H9 (cell line): Measurements from ENCODE around the gene GNPAT. TPM values are rescaled to one million over a fixed set of nuclear protein-coding genes. Genes with fewer than 3 reads are reported as not detected.

Experiments used
- DNase-seq: peaks from one replicate; pipeline ENCODE4 v3.0.0-alpha.2; 2017
- H2AFZ ChIP-seq: one replicate; pipeline ENCODE4 v1.6.1; 2013; ENCODE audit warnings: mild to moderate bottlenecking, low read length, control low read depth, moderate library complexity
- H2AK5ac ChIP-seq: 2 replicates; pipeline ENCODE4 v1.6.1; 2013; ENCODE audit warnings: low read length, control low read depth, mixed read lengths; ENCODE audit not compliant: insufficient read length
- H2BK120ac ChIP-seq: one replicate; pipeline ENCODE4 v1.6.1; 2013; ENCODE audit warnings: low read depth, mild to moderate bottlenecking, low read length, control low read depth, inconsistent platforms; ENCODE audit not compliant: poor library complexity, severe bottlenecking
- H2BK12ac ChIP-seq: 2 replicates; pipeline ENCODE4 v1.6.1; 2013; ENCODE audit warnings: low read length, control low read depth, mixed read lengths, low read depth; ENCODE audit not compliant: insufficient read length
- H2BK15ac ChIP-seq: 2 replicates; pipeline ENCODE4 v1.6.1; 2013; ENCODE audit warnings: low read depth, low read length, control low read depth
- H2BK20ac ChIP-seq: one replicate; pipeline ENCODE4 v1.6.1; 2013; ENCODE audit warnings: low read depth, mild to moderate bottlenecking, low read length, control low read depth, inconsistent platforms; ENCODE audit not compliant: poor library complexity, severe bottlenecking
- H2BK5ac ChIP-seq: 2 replicates; pipeline ENCODE4 v1.6.1; 2013; ENCODE audit warnings: low read length, control low read depth, mixed read lengths; ENCODE audit not compliant: insufficient read length
- H3K14ac ChIP-seq: 2 replicates; pipeline ENCODE4 v1.6.1; 2013; ENCODE audit warnings: low read length, control low read depth; ENCODE audit not compliant: insufficient read depth
- H3K18ac ChIP-seq: 2 replicates; pipeline ENCODE4 v1.6.1; 2013; ENCODE audit warnings: low read depth, mild to moderate bottlenecking, mixed read lengths, low read length, control low read depth; ENCODE audit not compliant: insufficient read length
- H3K23ac ChIP-seq: 2 replicates; pipeline ENCODE4 v1.6.1; 2013; ENCODE audit warnings: low read length, control low read depth, mixed read lengths, low read depth; ENCODE audit not compliant: insufficient read length
- H3K23me2 ChIP-seq: 2 replicates; pipeline ENCODE4 v1.6.1; 2013; ENCODE audit warnings: low read depth, mild to moderate bottlenecking, mixed read lengths, low read length, control low read depth; ENCODE audit not compliant: insufficient read length, poor library complexity, severe bottlenecking
- H3K27ac ChIP-seq: 2 replicates; pipeline ENCODE4 v1.5.1; 2013; ENCODE audit warnings: low read length, control low read depth, mixed read lengths, low read depth; ENCODE audit not compliant: insufficient read length
- H3K27me3 ChIP-seq: 2 replicates; pipeline ENCODE4 v1.6.1; 2013; ENCODE audit warnings: low read length, control low read depth, inconsistent platforms; ENCODE audit not compliant: insufficient read depth
- H3K4ac ChIP-seq: 2 replicates; pipeline ENCODE4 v1.6.1; 2013; ENCODE audit warnings: low read depth, mild to moderate bottlenecking, control low read depth, inconsistent platforms, low read length, moderate library complexity
- H3K4me1 ChIP-seq: 2 replicates; pipeline ENCODE4 v1.6.1; 2013; ENCODE audit warnings: low read length, control low read depth, inconsistent platforms; ENCODE audit not compliant: insufficient read depth
- H3K4me2 ChIP-seq: 2 replicates; pipeline ENCODE4 v1.6.1; 2013; ENCODE audit warnings: low read length, control low read depth, mixed read lengths; ENCODE audit not compliant: insufficient read length, insufficient read depth
- H3K56ac ChIP-seq: 2 replicates; pipeline ENCODE4 v1.6.1; 2013; ENCODE audit warnings: low read depth, mild to moderate bottlenecking, mixed read lengths, low read length, control low read depth; ENCODE audit not compliant: insufficient read length
- H3K79me1 ChIP-seq: 2 replicates; pipeline ENCODE4 v1.6.1; 2013; ENCODE audit warnings: low read depth, mild to moderate bottlenecking, moderate library complexity, low read length, control low read depth, inconsistent platforms; ENCODE audit not compliant: insufficient read depth, poor library complexity, severe bottlenecking
- H3K79me2 ChIP-seq: 2 replicates; pipeline ENCODE4 v1.6.1; 2013; ENCODE audit warnings: low read length, control low read depth, inconsistent platforms; ENCODE audit not compliant: insufficient read depth
- H3K9ac ChIP-seq: 2 replicates; pipeline ENCODE4 v1.6.1; 2013; ENCODE audit warnings: low read length, control low read depth, mixed read lengths; ENCODE audit not compliant: insufficient read length; ENCODE audit errors: extremely low read depth
- H3K9me3 ChIP-seq: one replicate; pipeline ENCODE4 v1.6.1; 2013; ENCODE audit warnings: low read depth, low read length, inconsistent platforms; ENCODE audit not compliant: control insufficient read depth
- H3T11ph ChIP-seq: one replicate; pipeline ENCODE4 v1.6.1; 2013; ENCODE audit warnings: mild to moderate bottlenecking, low read length, control low read depth, inconsistent platforms
- H4K20me1 ChIP-seq: one replicate; pipeline ENCODE4 v1.6.1; 2013; ENCODE audit not compliant: control insufficient read depth, insufficient read length, insufficient read depth
- H4K5ac ChIP-seq: 2 replicates; pipeline ENCODE4 v1.6.1; 2013; ENCODE audit warnings: low read depth, mild to moderate bottlenecking, mixed read lengths, low read length, control low read depth; ENCODE audit not compliant: insufficient read length
- H4K8ac ChIP-seq: replicated peaks from 2 replicates; pipeline ENCODE4 v1.6.1; 2013; ENCODE audit warnings: low read length, control low read depth, mixed read lengths, low read depth; ENCODE audit not compliant: insufficient read length
- H4K91ac ChIP-seq: 2 replicates; pipeline ENCODE4 v1.6.1; 2013; ENCODE audit warnings: low read depth, mild to moderate bottlenecking, moderate library complexity, mixed read lengths, low read length, control low read depth; ENCODE audit not compliant: insufficient read length
- H3K27ac Mint-ChIP-seq, 3 experiments: 2 replicates in 2 of 3; 3 replicates in 1 of 3; pipeline ENCODE4 v1.8.0; 2020 to 2021; ENCODE audit warnings: mixed read lengths in 3 of 3, mild to moderate bottlenecking in 1 of 3, moderate library complexity in 1 of 3
- H3K27me3 Mint-ChIP-seq: 2 replicates; pipeline ENCODE4 v1.8.0; 2021; ENCODE audit warnings: low read depth, mild to moderate bottlenecking, moderate library complexity, mixed read lengths
- H3K36me3 Mint-ChIP-seq, 3 experiments: 2 replicates in 2 of 3; 3 replicates in 1 of 3; pipeline ENCODE4 v1.8.0; 2020 to 2021; ENCODE audit warnings: low read depth in 3 of 3, mixed read lengths in 3 of 3; ENCODE audit not compliant: insufficient read depth in 1 of 3
- H3K4me1 Mint-ChIP-seq, 2 experiments: 2 replicates each; pipeline ENCODE4 v1.8.0; 2020; ENCODE audit warnings: mixed read lengths in 2 of 2
- H3K4me3 Mint-ChIP-seq, 2 experiments: 2 replicates in 1 of 2; 3 replicates in 1 of 2; pipeline ENCODE4 v1.8.0; 2020 to 2021; ENCODE audit warnings: mild to moderate bottlenecking in 2 of 2, mixed read lengths in 2 of 2, moderate library complexity in 1 of 2
- H3K9me3 Mint-ChIP-seq, 2 experiments: 2 replicates in 1 of 2; 3 replicates in 1 of 2; pipeline ENCODE4 v1.8.0; 2020; ENCODE audit warnings: mild to moderate bottlenecking in 2 of 2, mixed read lengths in 2 of 2, moderate library complexity in 1 of 2
- CTCF ChIP-seq: fragments of 200-600 bp; sonication (generic); conservative IDR thresholded peaks from 3 replicates; pipeline ENCODE4 v1.8.0; 2021; ENCODE audit warnings: antibody characterized with exemption, mild to moderate bottlenecking
- WGBS: extraction: QIAGEN DNeasy Blood & Tissue Kit; methylation state at CpG from one replicate; pipeline ENCODE4 v1.1.7; 2013; ENCODE audit warnings: missing lambda C conversion rate, low lambda C conversion rate, mixed read lengths; ENCODE audit not compliant: insufficient read length; ENCODE audit errors: extremely low coverage; 5-methylcytosine and 5-hydroxymethylcytosine counted together
- total RNA-seq: library from RNA; stranded (reverse); gene quantifications from 2 replicates; pipeline ENCODE4 v1.2.1, GENCODE V29; 2021

GNPAT gene
- total RNA-seq, 1 experiment from 2014 or later = 38.1 TPM

GRCh38 chr1:231193710-231194340 is 47.2 kb upstream of the GNPAT start:
- H4K20me1 ChIP-seq = no peaks in the 10 kb centered on the region
- H3K14ac ChIP-seq = no peak overlapping the region
- no peak overlapping the region for H3K27ac ChIP-seq
- no peaks in the 10 kb centered on the region for H3K4me1 ChIP-seq
- no peak overlapping the region for H3K4ac ChIP-seq
- no peak overlapping the region for H2AK5ac ChIP-seq
- no peak overlapping the region for H3K4me2 ChIP-seq
- no peak overlapping the region for H4K5ac ChIP-seq
- Mint-ChIP-seq H3K9me3 (peaks cover 7 to 10% of the 10 kb centered on the region in 2 experiments; a peak in 4 of 5 replicates), H3K27me3 (peaks cover 99% of the 10 kb centered on the region), H3K4me3 (no peak overlapping the region), H3K4me1 (peaks cover 5 to 8% of the 10 kb centered on the region in 2 experiments), H3K36me3 (peaks cover 0 to 11% (median 0%) of the 10 kb centered on the region in 3 experiments; a peak in 3 of 7 replicates), H3K27ac (no peak overlapping the region)
- WGBS = no CpG with 5 or more reads among the region's 10 CpGs
- no peak overlapping the region for H2BK120ac ChIP-seq
- H3K9ac ChIP-seq = no peak overlapping the region
- H4K91ac ChIP-seq = no peak overlapping the region
- no peak for DNase-seq
- no peaks in the 10 kb centered on the region for H3K79me2 ChIP-seq
- H2BK12ac ChIP-seq = no peak overlapping the region
- H3K79me1 ChIP-seq = no peaks in the 10 kb centered on the region
- H2BK20ac ChIP-seq = no peak overlapping the region
- H3K9me3 ChIP-seq = no peaks in the 10 kb centered on the region
- H3K23ac ChIP-seq = no peak overlapping the region
- no peak overlapping the region for H3K56ac ChIP-seq
- no peaks in the 10 kb centered on the region for H3K23me2 ChIP-seq
- H3K27me3 ChIP-seq = no peaks in the 10 kb centered on the region; the same call in 1 of the 2 replicates
- H3K18ac ChIP-seq = no peak overlapping the region
- H4K8ac ChIP-seq = no peak overlapping the region
- H2BK15ac ChIP-seq = no peak overlapping the region
- H2AFZ ChIP-seq = no peak overlapping the region
- no peak overlapping the region for H3T11ph ChIP-seq
- H2BK5ac ChIP-seq = no peak overlapping the region
- TF ChIP-seq CTCF = no peak
